Left ventricle myocardium inferior (tissue), 1 donor: ENCODE measurements around the gene TREM2. TPM values are rescaled to one million over a fixed set of nuclear protein-coding genes. Genes with fewer than 3 reads are reported as not detected.

ENCODE experiments used
- DNase-seq: peaks from one replicate; pipeline ENCODE4 v3.0.0-alpha.2; 2020
- H3K27ac ChIP-seq: fragments of 200-600 bp; replicated peaks from 2 replicates; pipeline ENCODE4 v1.8.0; 2021
- H3K27me3 ChIP-seq: fragments of 200-600 bp; 2 replicates; pipeline ENCODE4 v1.8.0; 2021; ENCODE audit warnings: low read depth
- H3K36me3 ChIP-seq: fragments of 200-600 bp; 2 replicates; pipeline ENCODE4 v1.8.0; 2021
- H3K4me1 ChIP-seq: fragments of 200-600 bp; 2 replicates; pipeline ENCODE4 v1.8.0; 2021
- H3K4me3 ChIP-seq: fragments of 200-600 bp; 2 replicates; pipeline ENCODE4 v1.8.0; 2021; ENCODE audit warnings: mild to moderate bottlenecking, moderate library complexity
- H3K9me3 ChIP-seq: fragments of 200-600 bp; replicated peaks from 2 replicates; pipeline ENCODE4 v1.8.0; 2021
- intact Hi-C: fragments of 100-400 bp; cut with micrococcal nuclease; formaldehyde crosslinking; loops from one replicate; pipeline ENCODE4 v1.11.0; 2022
- long read RNA-seq: library from polyadenylated mRNA; unstranded; transcript quantifications from one replicate; pipeline ENCODE4 v2.0.0, GENCODE V29; 2021
- total RNA-seq: library from RNA; stranded (reverse); fragmentation: NEBNext Ultra II Directional; extraction: Animal tissue kit (Norgen Biotek cat#: 25700); gene quantifications from one replicate; pipeline ENCODE4 v1.2.1, GENCODE V29; 2021
- TF ChIP-seq, protein P1 (sequence below): fragments of 200-600 bp; IDR thresholded peaks from 2 replicates; pipeline ENCODE4 v1.8.0; 2021; ENCODE audit warnings: antibody characterized with exemption, mild to moderate bottlenecking, borderline replicate concordance
- donor health status: DM: no; HTN: yes; CAD: no; lungs with severe emphysema.

The TREM2 gene
- 0.66 TPM for total RNA-seq
- long read RNA-seq = 0 reads

- intact Hi-C loops = no loop called here
- Histone ChIP-seq H3K36me3 (no peaks in the 10 kb centered on the region), H3K4me3 (no peak within 1 kb of the TSS), H3K27ac (no peak within 1 kb of the TSS), H3K4me1 (no peaks in the 10 kb centered on the region), H3K9me3 (no peaks in the 10 kb centered on the region), H3K27me3 (peaks cover 60% of the 10 kb centered on the region)
- no peak for DNase-seq
- TF ChIP-seq, protein P1, sequence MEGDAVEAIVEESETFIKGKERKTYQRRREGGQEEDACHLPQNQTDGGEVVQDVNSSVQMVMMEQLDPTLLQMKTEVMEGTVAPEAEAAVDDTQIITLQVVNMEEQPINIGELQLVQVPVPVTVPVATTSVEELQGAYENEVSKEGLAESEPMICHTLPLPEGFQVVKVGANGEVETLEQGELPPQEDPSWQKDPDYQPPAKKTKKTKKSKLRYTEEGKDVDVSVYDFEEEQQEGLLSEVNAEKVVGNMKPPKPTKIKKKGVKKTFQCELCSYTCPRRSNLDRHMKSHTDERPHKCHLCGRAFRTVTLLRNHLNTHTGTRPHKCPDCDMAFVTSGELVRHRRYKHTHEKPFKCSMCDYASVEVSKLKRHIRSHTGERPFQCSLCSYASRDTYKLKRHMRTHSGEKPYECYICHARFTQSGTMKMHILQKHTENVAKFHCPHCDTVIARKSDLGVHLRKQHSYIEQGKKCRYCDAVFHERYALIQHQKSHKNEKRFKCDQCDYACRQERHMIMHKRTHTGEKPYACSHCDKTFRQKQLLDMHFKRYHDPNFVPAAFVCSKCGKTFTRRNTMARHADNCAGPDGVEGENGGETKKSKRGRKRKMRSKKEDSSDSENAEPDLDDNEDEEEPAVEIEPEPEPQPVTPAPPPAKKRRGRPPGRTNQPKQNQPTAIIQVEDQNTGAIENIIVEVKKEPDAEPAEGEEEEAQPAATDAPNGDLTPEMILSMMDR = no peak
These were observed at the start of gene TREM2 for GRCh38 chr6:41162687-41163418. Gene TREM2, minus strand, starts transcription at chr6:41163116. Its CDS starts 34 bp downstream, at chr6:41163082.

DNA sequence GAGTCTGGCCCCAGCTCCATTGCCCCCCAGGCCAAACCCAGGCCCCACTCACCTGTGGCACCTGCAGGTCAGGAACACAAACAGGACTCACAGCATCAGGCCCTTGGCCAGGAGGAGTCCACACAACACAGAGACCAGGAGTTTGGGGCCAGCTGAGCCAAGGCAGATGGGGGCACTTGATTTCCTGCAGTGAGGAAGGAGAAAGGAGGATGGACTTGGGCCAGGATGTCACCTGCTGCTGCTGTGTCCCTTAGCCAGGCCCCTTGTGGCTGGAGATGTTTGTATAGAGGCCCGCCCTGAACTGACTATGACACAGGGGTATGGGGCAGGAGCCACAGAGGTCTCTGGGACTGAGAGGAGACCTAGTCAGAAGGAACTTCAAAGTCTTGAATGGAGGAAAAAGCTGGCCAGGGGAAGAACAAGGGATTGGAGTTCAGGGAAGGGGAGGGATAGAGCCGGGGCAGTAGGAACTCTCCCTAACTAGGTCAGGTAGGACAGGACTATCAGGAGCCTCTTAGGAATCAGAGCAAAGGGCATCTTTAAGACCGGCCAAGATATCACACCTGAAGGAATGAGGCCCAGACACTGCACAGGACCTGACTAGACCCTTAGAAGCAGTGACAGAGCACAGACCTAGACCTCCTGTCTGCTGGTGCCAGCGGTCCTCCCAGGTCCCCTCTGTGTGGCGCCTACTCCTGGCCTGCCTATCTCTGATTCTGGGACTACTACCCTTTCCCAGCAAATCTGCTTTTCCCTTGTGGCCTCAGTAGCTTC lies 46.8 kb upstream of the TREM2 start:
- Histone ChIP-seq H3K36me3 (no peaks in the 10 kb centered on the region), H3K9me3 (peaks cover 5% of the 10 kb centered on the region), H3K4me1 (no peaks in the 10 kb centered on the region), H3K4me3 (no peak overlapping the region), H3K27ac (no peak overlapping the region), H3K27me3 (peaks cover 39% of the 10 kb centered on the region)
- TF ChIP-seq, protein P1 = no peak
- intact Hi-C loops = no loop called here
- no peak for DNase-seq

GRCh38 chr6:41208439-41209106 lies 45.7 kb upstream of the TREM2 start:
- intact Hi-C loops = no loop called here
- no peak overlapping the region for H3K4me3 ChIP-seq
- H3K9me3 ChIP-seq = no peaks in the 10 kb centered on the region
- DNase-seq = no peak
- TF ChIP-seq, protein P1 = no peak
- H3K4me1 ChIP-seq = no peaks in the 10 kb centered on the region
- H3K36me3 ChIP-seq = no peaks in the 10 kb centered on the region
- H3K27me3 ChIP-seq = peaks cover 30% of the 10 kb centered on the region
- H3K27ac ChIP-seq = no peak overlapping the region

- no peak overlapping the region for H3K4me3 ChIP-seq
- DNase-seq = no peak
- TF ChIP-seq, protein P1 = no peak
These were observed 41.2 kb upstream of the TREM2 start for GRCh38 chr6:41204156-41204555.

GRCh38 chr6:41201764-41202173 lies 38.9 kb upstream of the TREM2 start:
- H3K4me3 ChIP-seq = no peak overlapping the region
- intact Hi-C loops = no loop called here
- H3K27me3 ChIP-seq = peaks cover 33% of the 10 kb centered on the region
- no peaks in the 10 kb centered on the region for H3K36me3 ChIP-seq
- no peak for DNase-seq
- no peaks in the 10 kb centered on the region for H3K4me1 ChIP-seq
- no peaks in the 10 kb centered on the region for H3K9me3 ChIP-seq
- no peak overlapping the region for H3K27ac ChIP-seq
- TF ChIP-seq, protein P1 = no peak

More at GRCh38 chr6:41204156-41204555, 41.2 kb upstream of the TREM2 start:
- intact Hi-C loops = no loop called here
- Histone ChIP-seq H3K9me3 (no peaks in the 10 kb centered on the region), H3K4me1 (no peaks in the 10 kb centered on the region), H3K27ac (no peak overlapping the region), H3K27me3 (peaks cover 12% of the 10 kb centered on the region), H3K36me3 (no peaks in the 10 kb centered on the region)
